SK-N-SH treated with all-trans-retinoic acid at 6 μM for 48 hours (cell line): ENCODE data around the gene PMEPA1.

Source experiments
- ATAC-seq: fragments of 200-7000 bp; cut with Tn5 transposase; 3 replicates; pipeline ENCODE4 v1.9.1; 2020; ENCODE audit warnings: mild to moderate bottlenecking, moderate library complexity
- ARNTL ChIP-seq: fragments of 450-650 bp; formaldehyde crosslinking; IDR thresholded peaks from 2 replicates; pipeline ENCODE4 v1.5.0; 2020; ENCODE audit warnings: low read depth, mild to moderate bottlenecking, moderate library complexity, borderline replicate concordance
- BACH2 ChIP-seq: fragments of 250-450 bp; sonication (Bioruptor Pico); IDR thresholded peaks from 2 replicates; pipeline ENCODE4 v1.9.0; 2021; ENCODE audit warnings: mild to moderate bottlenecking, borderline replicate concordance
- CREB5 ChIP-seq: fragments of 250-450 bp; sonication (Bioruptor Pico); IDR thresholded peaks from 2 replicates; pipeline ENCODE4 v1.5.1; 2020; ENCODE audit warnings: low read depth, mild to moderate bottlenecking, moderate library complexity
- CSRNP3 ChIP-seq: fragments of 250-450 bp; sonication (Bioruptor Pico); IDR thresholded peaks from 2 replicates; pipeline ENCODE4 v1.5.1; 2021; ENCODE audit warnings: mild to moderate bottlenecking, moderate library complexity
- ESRRG ChIP-seq: fragments of 250-450 bp; sonication (Bioruptor Pico); IDR thresholded peaks from 2 replicates; pipeline ENCODE4 v1.6.1; 2021; ENCODE audit warnings: mild to moderate bottlenecking
- GLIS3 ChIP-seq: fragments of 250-450 bp; sonication (Bioruptor Pico); IDR thresholded peaks from 2 replicates; pipeline ENCODE4 v1.5.0; 2020; ENCODE audit warnings: mild to moderate bottlenecking, moderate library complexity
- ISL1 ChIP-seq: fragments of 250-450 bp; sonication (Bioruptor Pico); IDR thresholded peaks from 2 replicates; pipeline ENCODE4 v2.1.2; 2022; ENCODE audit warnings: mild to moderate bottlenecking, moderate library complexity
- OSR1 ChIP-seq: fragments of 250-450 bp; sonication (Bioruptor Pico); IDR thresholded peaks from 2 replicates; pipeline ENCODE4 v1.8.0; 2022; ENCODE audit warnings: moderate library complexity, mild to moderate bottlenecking, inconsistent platforms
- PATZ1 ChIP-seq: fragments of 250-450 bp; sonication (Bioruptor Pico); IDR thresholded peaks from 2 replicates; pipeline ENCODE4 v1.8.0; 2020; ENCODE audit warnings: mild to moderate bottlenecking, moderate library complexity, borderline replicate concordance
- POU6F1 ChIP-seq: fragments of 250-450 bp; sonication (Bioruptor Pico); IDR thresholded peaks from 2 replicates; pipeline ENCODE4 v1.8.0; 2021; ENCODE audit warnings: low read depth, mild to moderate bottlenecking, moderate library complexity, borderline replicate concordance
- PPARA ChIP-seq: fragments of 250-450 bp; sonication (Bioruptor Pico); IDR thresholded peaks from 2 replicates; pipeline ENCODE4 v1.5.0; 2020; ENCODE audit warnings: mild to moderate bottlenecking, borderline replicate concordance
- RARB ChIP-seq: fragments of 250-450 bp; sonication (Bioruptor Pico); IDR thresholded peaks from 2 replicates; pipeline ENCODE4 v1.8.0; 2021; ENCODE audit warnings: mild to moderate bottlenecking, moderate library complexity
- SNAI2 ChIP-seq: fragments of 250-450 bp; sonication (Bioruptor Pico); IDR thresholded peaks from 2 replicates; pipeline ENCODE4 v1.5.0; 2020; ENCODE audit warnings: mild to moderate bottlenecking, moderate library complexity
- TCF4 ChIP-seq: fragments of 250-450 bp; sonication (Bioruptor Pico); IDR thresholded peaks from 2 replicates; pipeline ENCODE4 v1.8.0; 2021; ENCODE audit warnings: mild to moderate bottlenecking, moderate library complexity, borderline replicate concordance
- TOX ChIP-seq: fragments of 250-450 bp; sonication (Bioruptor Pico); IDR thresholded peaks from 2 replicates; pipeline ENCODE4 v1.8.0; 2021; ENCODE audit warnings: mild to moderate bottlenecking, moderate library complexity, borderline replicate concordance
- TSHZ2 ChIP-seq: fragments of 250-450 bp; sonication (Bioruptor Pico); IDR thresholded peaks from 2 replicates; pipeline ENCODE4 v1.5.0; 2020; ENCODE audit warnings: mild to moderate bottlenecking, moderate library complexity
- ZFP3 ChIP-seq: fragments of 250-450 bp; sonication (Bioruptor Pico); IDR thresholded peaks from 2 replicates; pipeline ENCODE4 v1.5.0; 2020; ENCODE audit warnings: mild to moderate bottlenecking, moderate library complexity
- ZFP30 ChIP-seq: fragments of 450-650 bp; formaldehyde crosslinking; IDR thresholded peaks from 2 replicates; pipeline ENCODE4 v1.5.0; 2022; ENCODE audit warnings: mild to moderate bottlenecking, moderate library complexity
- ZNF565 ChIP-seq: fragments of 450-650 bp; formaldehyde crosslinking; conservative IDR thresholded peaks from 2 replicates; pipeline ENCODE4 v1.5.0; 2020; ENCODE audit warnings: low read depth, mild to moderate bottlenecking, moderate library complexity
- ZNF70 ChIP-seq: fragments of 450-650 bp; formaldehyde crosslinking; IDR thresholded peaks from 2 replicates; pipeline ENCODE4 v1.5.0; 2020; ENCODE audit warnings: mild to moderate bottlenecking, moderate library complexity
- ZNF8 ChIP-seq: fragments of 450-650 bp; formaldehyde crosslinking; IDR thresholded peaks from 2 replicates; pipeline ENCODE4 v1.5.0; 2020; ENCODE audit warnings: mild to moderate bottlenecking, moderate library complexity

The PMEPA1 gene

GRCh38 chr20:57680934-57681914 lies 28.6 kb downstream of the PMEPA1 start:
- no peak for ATAC-seq
- TF ChIP-seq POU6F1 (CRISPR knock-in tag), result no peak
- TF ChIP-seq ESRRG (CRISPR knock-in tag), result no peak
- no peak for TF ChIP-seq ISL1 (CRISPR knock-in tag)
- TF ChIP-seq PPARA (CRISPR knock-in tag), result no peak
- no peak for TF ChIP-seq ZNF565 (CRISPR knock-in tag)
- TF ChIP-seq CSRNP3 (CRISPR knock-in tag), result no peak
- TF ChIP-seq SNAI2 (CRISPR knock-in tag), result no peak
- no peak for TF ChIP-seq GLIS3 (CRISPR knock-in tag)
- TF ChIP-seq ZFP3 (CRISPR knock-in tag), result no peak
- TF ChIP-seq ARNTL (CRISPR knock-in tag), result no peak
- TF ChIP-seq TSHZ2 (CRISPR knock-in tag), result no peak
- no peak for TF ChIP-seq BACH2 (CRISPR knock-in tag)
- TF ChIP-seq ZFP30 (CRISPR knock-in tag), result no peak
- no peak for TF ChIP-seq ZNF8 (CRISPR knock-in tag)
- TF ChIP-seq RARB, result no peak
- no peak for TF ChIP-seq PATZ1 (CRISPR knock-in tag)
- no peak for TF ChIP-seq ZNF70 (CRISPR knock-in tag)

DNA sequence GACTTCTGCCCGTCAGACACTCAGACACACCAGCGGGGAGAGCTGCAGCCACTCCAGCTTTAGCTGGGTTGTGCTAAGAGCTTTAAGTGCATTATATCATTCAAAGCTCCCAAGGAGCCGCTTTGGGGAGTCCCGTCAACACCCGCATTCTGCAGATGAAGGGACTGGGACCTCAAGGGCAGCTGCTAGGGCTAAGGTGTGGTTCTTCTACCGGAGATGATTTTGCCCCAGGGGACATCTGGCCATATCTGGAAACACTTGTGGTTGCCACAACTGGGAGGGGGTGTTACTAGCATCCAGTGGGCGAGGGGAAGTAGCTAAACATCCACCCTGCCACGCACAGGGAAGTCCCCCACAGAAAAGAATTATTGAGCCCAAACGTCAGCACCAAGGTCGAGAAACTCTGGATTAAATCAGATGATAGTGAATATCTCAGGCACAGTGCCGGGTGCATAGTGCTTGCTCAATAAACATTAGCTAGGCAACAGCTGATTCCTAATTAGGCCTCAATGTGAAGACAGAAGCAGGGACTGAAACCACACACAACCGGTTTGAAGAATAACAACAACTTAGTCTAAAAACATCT lies 29.6 kb downstream of the PMEPA1 start:
- no peak for TF ChIP-seq SNAI2 (CRISPR knock-in tag)
- no peak for ATAC-seq

DNA sequence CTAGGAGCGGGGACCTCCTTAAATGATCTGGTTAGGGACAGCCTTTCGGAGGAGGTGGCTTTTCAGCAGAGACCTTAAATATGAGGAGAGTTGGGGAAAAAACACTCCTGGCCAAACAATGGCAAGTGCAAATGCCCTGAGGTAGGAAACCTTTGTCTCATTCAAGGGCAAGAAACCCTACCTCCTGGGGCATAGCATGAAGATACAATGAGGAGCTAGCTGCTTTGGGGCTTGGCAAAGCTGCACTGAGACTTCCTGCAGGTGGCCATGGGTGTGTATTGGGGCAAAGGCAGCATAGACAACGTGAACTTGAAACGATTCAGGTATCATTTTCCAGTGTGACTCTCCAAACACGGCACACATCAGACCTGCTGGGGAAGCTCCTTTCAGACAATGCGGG lies 30.7 kb downstream of the PMEPA1 start:
- ATAC-seq, result no peak
- TF ChIP-seq PATZ1 (CRISPR knock-in tag), result no peak
- no peak for TF ChIP-seq OSR1 (CRISPR knock-in tag)
- TF ChIP-seq TCF4, result no peak
- TF ChIP-seq TOX, result no peak
- TF ChIP-seq TSHZ2 (CRISPR knock-in tag), result no peak
- no peak for TF ChIP-seq BACH2 (CRISPR knock-in tag)
- no peak for TF ChIP-seq CREB5
